A673 (cell line): ENCODE measurements around the gene ZG16. TPM values are rescaled to one million over a fixed set of nuclear protein-coding genes. Genes with fewer than 3 reads are reported as not detected.

Experiments used
- BruUV-seq: library from RNA; stranded (reverse); fragments of 400-500 nt; replicated peaks from 2 replicates; lab custom pipeline; 2021; lab: Mats Ljungman, UMichigan
- CTCF ChIA-PET: fragments of 300-600 bp; sonication (Branson Sonifier 250); formaldehyde crosslinking; loops from one replicate; lab custom pipeline; 2022; ENCODE audit warnings: antibody characterized with exemption; lab: Charles Lee
- POLR2A ChIA-PET: fragments of 300-600 bp; sonication (Branson Sonifier 250); formaldehyde crosslinking; loops from one replicate; lab custom pipeline; 2022; ENCODE audit warnings: antibody characterized with exemption; ENCODE audit not compliant: low non-redundant PET; lab: Charles Lee
- DNase-seq: peaks from one replicate; pipeline ENCODE4 v3.0.0-alpha.2; 2015; ENCODE audit warnings: low spot score
- H3K27ac ChIP-seq: fragments of 200-600 bp; sonication (generic); 2 replicates; pipeline ENCODE4 v1.5.1; 2016; ENCODE audit warnings: mixed run types, low read depth, mild to moderate bottlenecking, mixed read lengths, antibody characterized with exemption, low read length; ENCODE audit not compliant: poor library complexity, severe bottlenecking
- H3K27me3 ChIP-seq: fragments of 200-600 bp; sonication (generic); replicated peaks from 2 replicates; pipeline ENCODE4 v1.6.1; 2017; ENCODE audit warnings: mixed run types, low read depth, mild to moderate bottlenecking, mixed read lengths, antibody characterized with exemption, low read length; ENCODE audit not compliant: insufficient read depth, poor library complexity
- H3K36me3 ChIP-seq: fragments of 200-600 bp; sonication (generic); 2 replicates; pipeline ENCODE4 v1.6.1; 2016; ENCODE audit warnings: mixed run types, mild to moderate bottlenecking, mixed read lengths, antibody characterized with exemption, low read length; ENCODE audit not compliant: insufficient read depth, poor library complexity, severe bottlenecking
- H3K4me1 ChIP-seq: fragments of 200-600 bp; sonication (generic); 2 replicates; pipeline ENCODE4 v1.6.1; 2017; ENCODE audit warnings: mixed run types, mild to moderate bottlenecking, mixed read lengths, antibody characterized with exemption, low read length; ENCODE audit not compliant: insufficient read depth, poor library complexity, severe bottlenecking
- H3K4me3 ChIP-seq: fragments of 200-600 bp; sonication (generic); 2 replicates; pipeline ENCODE4 v1.5.1; 2016; ENCODE audit warnings: low read depth, mixed run types, mild to moderate bottlenecking, mixed read lengths, low read length; ENCODE audit not compliant: poor library complexity, severe bottlenecking
- H3K9me3 ChIP-seq: fragments of 200-600 bp; sonication (generic); 2 replicates; pipeline ENCODE4 v1.6.1; 2016; ENCODE audit warnings: mixed run types, low read depth, mild to moderate bottlenecking, mixed read lengths, antibody characterized with exemption, low read length; ENCODE audit not compliant: poor library complexity, severe bottlenecking
- CTCF ChIP-seq: fragments of 300-800, 200-600 bp; sonication (generic); conservative IDR thresholded peaks from 2 replicates; pipeline ENCODE4 v1.5.1; 2017; ENCODE audit warnings: low read depth, mild to moderate bottlenecking, antibody characterized with exemption, low read length, moderate library complexity, mixed read lengths
- EZH2 ChIP-seq: fragments of 200-600 bp; sonication (generic); IDR thresholded peaks from 2 replicates; pipeline ENCODE4 v1.6.1; 2017; ENCODE audit warnings: borderline replicate concordance, low read depth, mild to moderate bottlenecking, mixed read lengths, antibody characterized with exemption, low read length; ENCODE audit not compliant: poor library complexity, severe bottlenecking
- intact Hi-C: fragments of 100-400 bp; cut with micrococcal nuclease; formaldehyde crosslinking; loops from one replicate; pipeline ENCODE4 v1.10.0; 2022; ENCODE audit not compliant: unreplicated experiment
- total RNA-seq: library from RNA; stranded (reverse); gene quantifications from 2 replicates; pipeline ENCODE4 v1.2.3, GENCODE V29; 2021

Gene ZG16
- total RNA-seq, 1 experiment from 2014 or later, result not detected

DNA sequence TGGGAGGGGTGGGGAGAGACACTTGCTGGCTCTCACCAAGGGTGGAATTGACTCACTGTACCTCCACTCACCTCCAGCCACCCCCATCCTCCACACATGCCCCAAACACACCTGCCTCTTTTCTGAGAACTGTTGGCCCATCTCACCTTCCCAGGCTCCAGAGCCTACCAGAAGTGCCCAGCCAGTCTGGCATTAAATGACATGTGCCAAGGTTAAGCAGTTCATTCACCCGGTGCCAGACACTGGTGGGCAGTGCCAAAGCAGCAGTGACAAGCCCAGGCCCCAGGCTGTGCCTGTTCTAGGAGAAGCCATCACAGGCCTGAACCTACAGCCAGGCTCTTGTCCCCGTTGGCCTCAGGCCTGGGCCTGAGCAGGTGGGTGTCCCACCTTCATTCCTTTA is 53.4 kb downstream of the ZG16 start:
- no peaks in the 10 kb centered on the region for H3K4me1 ChIP-seq
- no peaks in the 10 kb centered on the region for H3K27me3 ChIP-seq
- H3K4me3 ChIP-seq, result no peak overlapping the region
- no peaks in the 10 kb centered on the region for H3K9me3 ChIP-seq
- DNase-seq, result no peak
- no TSS peak for BruUV-seq
- CTCF ChIA-PET, result no interaction called here
- no peak overlapping the region for H3K27ac ChIP-seq
- H3K36me3 ChIP-seq, result no peaks in the 10 kb centered on the region
- intact Hi-C loops, result no loop called here
- POLR2A ChIA-PET, result no interaction called here
- TF ChIP-seq CTCF (no peak), EZH2 (no peak)

Other genes starting within 250 kb of the ZG16 start
- not detected in 2 replicates for gene SPN, start 115.0 kb upstream of the ZG16 start, total RNA-seq
- gene QPRT, start 99.1 kb upstream of the ZG16 start, total RNA-seq, result 31.1 and 48.3 TPM in 2 replicates
- not detected in 2 replicates for gene C16orf54, start 32.3 kb upstream of the ZG16 start, total RNA-seq
- gene KIF22, start 12.5 kb downstream of the ZG16 start, total RNA-seq, result 171 and 186 TPM in 2 replicates
- 457 and 516 TPM in 2 replicates for gene MAZ, start 28.3 kb downstream of the ZG16 start, total RNA-seq
- gene PRRT2, start 33.9 kb downstream of the ZG16 start, total RNA-seq, result 9.0 TPM in 2 replicates
- 47.4 and 50.0 TPM in 2 replicates for gene PAGR1, start 37.9 kb downstream of the ZG16 start, total RNA-seq
- gene MVP, start 42.2 kb downstream of the ZG16 start, total RNA-seq, result 5.6 and 7.1 TPM in 2 replicates
- gene CDIPT, start 85.0 kb downstream of the ZG16 start, total RNA-seq, result 51.7 and 55.6 TPM in 2 replicates
- 7.0 and 9.1 TPM in 2 replicates for gene SEZ6L2, start 121.3 kb downstream of the ZG16 start, total RNA-seq
- 2.0 and 2.5 TPM in 2 replicates for gene ASPHD1, start 122.2 kb downstream of the ZG16 start, total RNA-seq
- gene KCTD13, start 148.0 kb downstream of the ZG16 start, total RNA-seq, result 32.4 and 33.3 TPM in 2 replicates
- 48.3 and 52.7 TPM in 2 replicates for gene TMEM219, start 183.8 kb downstream of the ZG16 start, total RNA-seq
- gene TAOK2, start 195.6 kb downstream of the ZG16 start, total RNA-seq, result 49.9 and 50.2 TPM in 2 replicates
- 29.7 and 33.2 TPM in 2 replicates for gene HIRIP3, start 217.4 kb downstream of the ZG16 start, total RNA-seq
- gene INO80E, start 218.0 kb downstream of the ZG16 start, total RNA-seq, result 115 and 120 TPM in 2 replicates
- gene DOC2A, start 232.8 kb downstream of the ZG16 start, total RNA-seq, result 3.2 and 5.4 TPM in 2 replicates
- gene C16orf92, start 244.9 kb downstream of the ZG16 start, total RNA-seq, result not detected in 2 replicates